HepG2 (cell line): ENCODE data around the gene PLXNC1. TPM values are rescaled to one million over a fixed set of nuclear protein-coding genes. Genes with fewer than 3 reads are reported as not detected.

Source experiments
- CEBPG ChIP-seq: IDR thresholded peaks from 2 replicates; pipeline ENCODE4 v1.6.1; 2016
- CENPBD1 ChIP-seq: sonication (generic); formaldehyde crosslinking; IDR thresholded peaks from 2 replicates; pipeline ENCODE4 v1.8.0; 2022; ENCODE audit warnings: missing genetic modification reagents, low read depth, mild to moderate bottlenecking, borderline replicate concordance
- CREB3 ChIP-seq: sonication (generic); formaldehyde crosslinking; IDR thresholded peaks from 2 replicates; pipeline ENCODE4 v1.5.0; 2020; ENCODE audit warnings: missing genetic modification reagents
- HOXD1 ChIP-seq: sonication (generic); formaldehyde crosslinking; IDR thresholded peaks from 2 replicates; pipeline ENCODE4 v1.5.0; 2020; ENCODE audit warnings: missing genetic modification reagents
- IRF9 ChIP-seq: sonication (generic); formaldehyde crosslinking; IDR thresholded peaks from 2 replicates; pipeline ENCODE4 v1.8.0; 2022; ENCODE audit warnings: missing genetic modification reagents, mild to moderate bottlenecking, borderline replicate concordance
- KAT8 ChIP-seq: IDR thresholded peaks from 2 replicates; pipeline ENCODE4 v1.6.1; 2016; ENCODE audit warnings: missing genetic modification reagents, missing compliant biosample characterization
- MED13 ChIP-seq: sonication (generic); formaldehyde crosslinking; IDR thresholded peaks from 2 replicates; pipeline ENCODE4 v1.5.0; 2020; ENCODE audit warnings: missing genetic modification reagents
- MZF1 ChIP-seq: sonication (generic); formaldehyde crosslinking; IDR thresholded peaks from 2 replicates; pipeline ENCODE4 v1.8.1; 2023; ENCODE audit warnings: mild to moderate bottlenecking, missing genetic modification reagents, borderline replicate concordance
- NKX3-1 ChIP-seq: sonication (generic); formaldehyde crosslinking; IDR thresholded peaks from 2 replicates; pipeline ENCODE4 v1.5.0; 2020; ENCODE audit warnings: missing genetic modification reagents
- PREB ChIP-seq: sonication (generic); formaldehyde crosslinking; IDR thresholded peaks from 2 replicates; pipeline ENCODE4 v1.4.0; 2020; ENCODE audit warnings: missing genetic modification reagents
- REST ChIP-seq, 2 experiments: IDR thresholded peaks; 2 replicates each; pipeline ENCODE4 v1.6.1; 2011 to 2012; ENCODE audit warnings: low read length in 2 of 2, borderline replicate concordance in 1 of 2, low read depth in 1 of 2, mild to moderate bottlenecking in 1 of 2, moderate library complexity in 1 of 2
- TCF12 ChIP-seq, 2 experiments: fragments of 450-650 bp in 1 of 2; sonication (generic) in 1 of 2; formaldehyde crosslinking in 1 of 2; IDR thresholded peaks; 2 replicates each; pipeline versions ENCODE4 v1.6.1 to v1.8.0; 2017 to 2022; ENCODE audit warnings: antibody characterized with exemption in 1 of 2, mild to moderate bottlenecking in 1 of 2, missing genetic modification reagents in 1 of 2, moderate library complexity in 1 of 2
- ZBTB20 ChIP-seq: sonication (generic); formaldehyde crosslinking; IDR thresholded peaks from 2 replicates; pipeline ENCODE4 v1.8.1; 2023; ENCODE audit warnings: missing genetic modification reagents, low read depth, mild to moderate bottlenecking, borderline replicate concordance
- ZKSCAN1 ChIP-seq: fragments of 150-350 bp; IDR thresholded peaks from 2 replicates; pipeline ENCODE4 v1.6.1; 2014; ENCODE audit warnings: low read length
- ZNF562 ChIP-seq: sonication (generic); formaldehyde crosslinking; IDR thresholded peaks from 2 replicates; pipeline ENCODE4 v1.8.0; 2022; ENCODE audit warnings: missing genetic modification reagents, borderline replicate concordance
- ZNF580 ChIP-seq: IDR thresholded peaks from 2 replicates; pipeline ENCODE4 v1.6.1; 2016; ENCODE audit warnings: low read depth, borderline replicate concordance
- ZNF670 ChIP-seq: sonication (generic); formaldehyde crosslinking; IDR thresholded peaks from 2 replicates; pipeline ENCODE4 v1.8.0; 2022; ENCODE audit warnings: mild to moderate bottlenecking, missing genetic modification reagents, borderline replicate concordance
- ZNF746 ChIP-seq: sonication (generic); formaldehyde crosslinking; IDR thresholded peaks from 2 replicates; pipeline ENCODE4 v1.8.0; 2022; ENCODE audit warnings: mild to moderate bottlenecking, missing genetic modification reagents
- ZNF83 ChIP-seq: sonication (generic); formaldehyde crosslinking; IDR thresholded peaks from 2 replicates; pipeline ENCODE4 v1.4.0; 2020; ENCODE audit warnings: missing genetic modification reagents, mild to moderate bottlenecking, borderline replicate concordance
- ZNF891 ChIP-seq: sonication (generic); formaldehyde crosslinking; IDR thresholded peaks from 2 replicates; pipeline ENCODE4 v1.5.0; 2020; ENCODE audit warnings: mild to moderate bottlenecking, missing genetic modification reagents
- polyA plus RNA-seq, 8 experiments: library from polyadenylated mRNA; depleted of rRNA in 3 of 8; stranded (reverse) in 7 of 8; unstranded in 1 of 8; fragments of >200 nt; fragmentation: Illumina TruSeq in 4 of 8; extraction: Trizol in 4 of 8; gene quantifications; 2 replicates each; pipeline versions ENCODE4 v1.2.1 to v1.2.3, GENCODE V29; 2011 to 2016; ENCODE audit warnings: low read depth in 4 of 8, missing spikeins in 1 of 8, mixed read lengths in 1 of 8; ENCODE audit not compliant: insufficient read depth in 1 of 8
- total RNA-seq, 5 experiments: library from RNA; depleted of rRNA; stranded (reverse); fragments of >200 nt; fragmentation: Illumina TruSeq; extraction: Trizol; gene quantifications; 2 replicates each; pipeline ENCODE4 v1.2.3, GENCODE V29; 2016; ENCODE audit warnings: low read depth in 1 of 5

Gene PLXNC1
- total and polyA plus RNA-seq, 2 of the 13 experiments (the other 11 are each of a cell fraction or from before 2014, with no cell fraction given), result 6.6 to 11.2 TPM

GRCh38 chr12:94172973-94173372 is 24.6 kb downstream of the PLXNC1 start (continued):
- TF ChIP-seq PREB (CRISPR knock-in tag) (no peak), CEBPG (CRISPR knock-in tag) (peak; percentile 95), IRF9 (CRISPR knock-in tag) (no peak), ZKSCAN1 (no peak), ZNF562 (CRISPR knock-in tag) (no peak), NKX3-1 (CRISPR knock-in tag) (no peak), ZNF670 (CRISPR knock-in tag) (no peak), MZF1 (CRISPR knock-in tag) (no peak), TCF12 (IDR thresholded peaks at IDR 0.05) (no peak), TCF12 (CRISPR knock-in tag; IDR thresholded peaks at IDR 0.05) (no peak), ZNF83 (no peak), CREB3 (CRISPR knock-in tag) (no peak), ZNF580 (CRISPR knock-in tag) (no peak), MED13 (CRISPR knock-in tag) (no peak), KAT8 (CRISPR knock-in tag) (peak; percentile 48), HOXD1 (CRISPR knock-in tag) (no peak), REST (IDR thresholded peaks at IDR 0.05; ENCODE audit: borderline replicate concordance in 1 of 2, low read depth in 1 of 2, low read length in 2 of 2) (no peak), CENPBD1 (CRISPR knock-in tag) (no peak), ZBTB20 (CRISPR knock-in tag) (peak; percentile 99), ZNF891 (CRISPR knock-in tag) (no peak), ZNF746 (CRISPR knock-in tag) (no peak)
